Liver (tissue), 3 donors: ENCODE measurements around the gene RALGPS2.

Source experiments
- ATF3 ChIP-seq: IDR thresholded peaks from 2 replicates; pipeline ENCODE4 v1.6.1; 2016; ENCODE audit warnings: antibody characterized with exemption
- CTCF ChIP-seq: fragments of 150-350 bp; IDR thresholded peaks from 2 replicates; pipeline ENCODE4 v1.5.1; 2017; ENCODE audit warnings: improper control_type of control experiment, low read depth, low read length; ENCODE audit not compliant: missing input control
- FOXA1 ChIP-seq: IDR thresholded peaks from 2 replicates; pipeline ENCODE4 v1.6.1; 2016; ENCODE audit warnings: antibody characterized with exemption
- GABPA ChIP-seq, 2 donors: IDR thresholded peaks in 1 of 2; conservative IDR thresholded peaks in 1 of 2; 2 replicates each; pipeline ENCODE4 v1.6.1; 2016; ENCODE audit warnings: antibody characterized with exemption in 2 of 2, mild to moderate bottlenecking in 1 of 2, moderate library complexity in 1 of 2
- MAX ChIP-seq: IDR thresholded peaks from 2 replicates; pipeline ENCODE4 v1.6.1; 2016; ENCODE audit warnings: antibody characterized with exemption
- NR2F2 ChIP-seq: IDR thresholded peaks from 2 replicates; pipeline ENCODE4 v1.6.1; 2016; ENCODE audit warnings: antibody characterized with exemption
- RAD21 ChIP-seq, 2 donors: IDR thresholded peaks; 2 replicates each; pipeline ENCODE4 v1.6.1; 2016; ENCODE audit warnings: antibody characterized with exemption in 2 of 2, mild to moderate bottlenecking in 2 of 2
- REST ChIP-seq: IDR thresholded peaks from 2 replicates; pipeline ENCODE4 v1.6.1; 2016; ENCODE audit warnings: antibody characterized with exemption, mild to moderate bottlenecking
- RXRA ChIP-seq, 2 donors: IDR thresholded peaks; 2 replicates each; pipeline ENCODE4 v1.6.1; 2017 to 2018; ENCODE audit warnings: antibody characterized with exemption in 2 of 2, mild to moderate bottlenecking in 1 of 2
- SP1 ChIP-seq: IDR thresholded peaks from 2 replicates; pipeline ENCODE4 v1.6.1; 2018; ENCODE audit warnings: antibody characterized with exemption, mild to moderate bottlenecking
- TAF1 ChIP-seq: conservative IDR thresholded peaks from 2 replicates; pipeline ENCODE4 v1.6.1; 2016; ENCODE audit warnings: antibody characterized with exemption, mild to moderate bottlenecking
- YY1 ChIP-seq: IDR thresholded peaks from 2 replicates; pipeline ENCODE4 v1.6.1; 2016; ENCODE audit warnings: antibody characterized with exemption, mild to moderate bottlenecking
- donor health status: healthy.
- donor health status: healthy.

- TF ChIP-seq YY1, result no peak
- TF ChIP-seq CTCF, result no peak
- no peak for TF ChIP-seq ATF3
- TF ChIP-seq GABPA (IDR thresholded peaks at IDR 0.05 in 1 of 2, conservative IDR thresholded peaks at IDR 0.05 in 1 of 2), result no peak
- peak; percentile 10 for TF ChIP-seq SP1
- TF ChIP-seq FOXA1, result no peak
- TF ChIP-seq TAF1, result no peak
- no peak for TF ChIP-seq REST
- TF ChIP-seq MAX, result no peak
- peak; percentile 52 for TF ChIP-seq NR2F2
- no peak for TF ChIP-seq RAD21 (IDR thresholded peaks at IDR 0.05)
- no peak for TF ChIP-seq RXRA (IDR thresholded peaks at IDR 0.05)
These were observed 208.1 kb downstream of the RALGPS2 start for GRCh38 chr1:178933105-178933561.
